HG02973 (cell line): Measurements from ENCODE around the gene HNRNPCL4.
"Not testable (repeated sequence)": the region's sequence is repeated elsewhere in the genome, so short reads cannot be mapped to it uniquely, and the experiment has no call there.

ENCODE experiments used
- ATAC-seq: cut with Tn5 transposase; IDR thresholded peaks from one replicate; pipeline ENCODE4 v1.9.1; 2021; ENCODE audit warnings: moderate library complexity; ENCODE audit not compliant: unreplicated experiment

Gene HNRNPCL4

DNA sequence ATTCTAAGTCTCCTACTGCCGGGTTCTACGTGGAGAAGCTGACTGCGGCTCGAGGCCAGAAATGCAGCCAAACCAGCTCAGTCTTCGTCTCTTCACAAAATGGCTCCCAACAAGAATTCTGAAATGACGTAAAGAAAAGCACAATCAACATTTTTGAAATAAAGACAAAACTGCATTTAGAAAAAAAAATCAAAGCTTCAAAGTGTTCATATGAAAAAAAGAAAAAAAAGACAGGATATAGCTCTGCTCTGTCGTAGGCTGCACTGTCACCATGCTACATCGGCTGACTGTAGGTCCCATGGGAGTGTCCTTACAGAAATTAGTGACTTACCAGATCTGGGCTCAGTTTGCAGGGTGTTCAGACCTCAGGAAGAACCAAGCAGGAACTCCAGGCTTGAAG, at the start of gene HNRNPCL4:
Gene HNRNPCL4 (minus strand): TSS at position 101 of the 400 bp plus-strand sequence. CDS start 164 bp downstream, outside the sequence.
- not testable (repeated sequence) for ATAC-seq

DNA sequence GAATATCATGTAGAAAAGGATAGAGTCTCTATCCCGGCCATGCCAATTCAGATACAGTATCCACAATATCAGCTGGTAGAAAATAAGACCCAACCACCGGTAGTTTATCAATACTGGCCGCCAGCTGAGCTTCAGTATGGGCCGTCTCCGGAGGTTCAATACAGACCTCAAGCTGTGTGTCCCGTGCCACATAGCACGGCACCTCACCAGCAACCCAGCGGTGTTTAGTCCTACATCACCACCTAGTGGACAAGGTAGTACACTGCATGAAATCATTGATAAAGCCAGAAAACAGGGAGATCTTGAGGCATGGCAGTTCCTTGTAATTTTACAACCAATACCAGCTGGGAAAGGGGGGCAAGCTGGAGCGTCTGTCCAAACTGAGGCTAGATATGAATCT, 43.3 kb upstream of the HNRNPCL4 start:
- not testable (repeated sequence) for ATAC-seq

DNA sequence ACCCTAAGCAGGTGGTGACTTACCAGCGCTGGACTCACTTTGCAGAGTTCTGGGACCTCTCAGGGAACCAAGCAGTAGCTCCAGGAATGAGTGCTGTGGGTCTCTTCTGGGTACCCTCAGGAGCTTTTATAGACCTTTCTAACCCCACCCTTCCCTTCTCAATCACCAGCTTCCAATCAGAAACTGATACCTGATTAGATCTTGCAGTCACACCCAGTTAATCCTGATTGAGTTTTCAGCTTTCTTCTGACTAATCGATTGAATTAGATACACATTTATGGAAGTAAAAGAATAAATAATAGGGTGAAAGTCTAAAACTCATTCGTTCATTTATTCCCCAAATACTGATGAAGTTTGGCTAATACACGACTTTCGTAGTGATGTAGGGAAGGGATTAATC, 35.9 kb upstream of the HNRNPCL4 start, which contains the start of gene PRAMEF13:
Gene PRAMEF13 (minus strand): TSS at position 101 of the 400 bp plus-strand sequence. CDS start 1,820 bp downstream, outside the sequence.
- not testable (repeated sequence) for ATAC-seq

DNA sequence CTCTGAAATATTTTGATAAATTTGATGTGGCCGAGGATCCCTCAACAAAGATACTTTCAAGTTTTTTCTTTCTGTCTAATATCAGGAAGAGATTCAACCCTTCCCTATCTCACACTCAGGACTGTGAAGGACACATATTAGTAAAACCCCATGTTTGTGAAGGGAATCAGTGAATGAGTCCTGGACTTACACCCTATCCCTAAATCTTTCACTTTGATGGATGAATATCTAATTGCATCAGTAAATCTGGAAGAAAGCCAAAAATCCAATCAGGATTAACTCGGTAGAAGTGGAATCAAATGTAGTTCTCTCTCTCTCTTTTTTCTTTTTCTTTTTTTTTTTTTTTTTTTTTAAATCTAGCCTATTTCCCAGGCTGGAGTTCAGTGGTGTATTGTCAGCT, 6.1 kb upstream of the HNRNPCL4 start, which contains the start of gene PRAMEF9:
Gene PRAMEF9 (plus strand): TSS at position 301 of the 400 bp plus-strand sequence. CDS start 3,433 bp downstream, outside the sequence.
- not testable (repeated sequence) for ATAC-seq

DNA sequence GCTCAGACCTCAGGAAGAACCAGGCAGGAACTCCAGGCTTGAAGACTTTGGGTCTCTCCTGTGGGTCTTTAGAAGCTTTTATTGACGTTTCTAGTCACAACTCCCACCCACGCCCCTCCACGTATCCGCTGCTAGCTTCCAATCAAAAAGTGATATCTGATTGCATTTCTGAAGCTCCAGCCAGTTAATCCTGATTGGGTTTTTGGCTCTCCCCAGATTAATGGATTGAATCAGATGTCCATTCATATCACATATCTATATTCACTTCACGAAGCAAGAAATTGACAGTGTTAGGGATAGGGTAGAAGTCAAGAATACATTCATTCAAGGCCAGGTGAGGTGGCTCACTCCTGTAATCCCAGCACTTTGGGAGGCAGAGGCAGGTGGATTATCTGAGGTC, 9.5 kb downstream of the HNRNPCL4 start, which contains the start of gene PRAMEF26:
Gene PRAMEF26 (minus strand): TSS at position 101 of the 400 bp plus-strand sequence. CDS start 2,914 bp downstream, outside the sequence.
- ATAC-seq = not testable (repeated sequence)

DNA sequence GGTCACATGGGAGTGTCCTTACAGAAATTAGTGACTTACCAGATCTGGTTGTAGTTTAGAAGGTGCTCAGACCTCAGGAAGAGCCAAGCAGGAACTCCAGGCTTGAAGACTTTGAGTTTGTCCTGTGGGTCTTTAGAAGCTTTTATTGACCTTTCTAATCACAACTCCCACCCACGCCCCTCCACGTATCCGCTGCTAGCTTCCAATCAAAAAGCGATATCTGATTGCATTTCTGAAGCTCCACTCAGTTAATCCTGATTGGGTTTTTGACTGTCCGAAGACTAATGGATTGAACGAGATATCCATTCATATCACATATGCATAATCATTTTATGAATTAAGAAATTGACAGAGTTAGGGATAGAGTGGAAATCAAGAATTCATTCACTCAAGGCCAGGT, 48.7 kb downstream of the HNRNPCL4 start, which contains the start of gene HNRNPCL2:
Gene HNRNPCL2 (minus strand): TSS at position 101 of the 400 bp plus-strand sequence. CDS start 454 bp downstream, outside the sequence.
- not testable (repeated sequence) for ATAC-seq
